SKM-1 (cell line): Measurements from ENCODE around the gene THOC5.

Experiments used
- DNase-seq: peaks from one replicate; lab custom pipeline; 2025; ENCODE audit not compliant: unreplicated experiment; lab: John Stamatoyannopoulos, UW

The THOC5 gene

GRCh38 chr22:29511126-29511862 lies 42.3 kb downstream of the THOC5 start:
- no peak for DNase-seq

- no peak for DNase-seq
These were observed 43.0 kb downstream of the THOC5 start for GRCh38 chr22:29510542-29510941.

- no peak for DNase-seq
These were observed 43.7 kb downstream of the THOC5 start for GRCh38 chr22:29509815-29510214.

- DNase-seq = no peak
These were observed 44.3 kb downstream of the THOC5 start for GRCh38 chr22:29509298-29509697.

- DNase-seq = peak; percentile 6
These were observed 49.7 kb downstream of the THOC5 start for GRCh38 chr22:29503811-29504372.

DNA sequence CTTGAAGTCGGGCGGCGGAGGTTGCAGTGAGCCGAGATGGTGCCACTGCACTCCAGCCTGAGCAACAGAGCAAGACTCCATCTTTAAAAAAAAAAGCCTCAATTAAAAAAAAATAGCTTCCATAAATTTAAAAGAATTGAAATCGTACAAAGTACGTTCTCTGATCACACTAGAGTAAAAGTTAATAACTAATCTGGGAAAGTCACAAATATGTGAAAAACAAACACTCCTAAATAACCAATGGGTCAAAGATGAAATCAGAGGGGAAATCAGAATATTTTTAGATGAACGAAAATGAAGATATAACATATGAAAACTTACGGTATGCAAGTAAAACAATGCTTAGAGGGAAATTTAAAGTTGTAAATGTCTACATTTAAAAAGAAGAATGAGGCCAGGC lies 53.7 kb downstream of the THOC5 start:
- DNase-seq = no peak

GRCh38 chr22:29493636-29494035 lies 59.9 kb downstream of the THOC5 start:
- no peak for DNase-seq

DNA sequence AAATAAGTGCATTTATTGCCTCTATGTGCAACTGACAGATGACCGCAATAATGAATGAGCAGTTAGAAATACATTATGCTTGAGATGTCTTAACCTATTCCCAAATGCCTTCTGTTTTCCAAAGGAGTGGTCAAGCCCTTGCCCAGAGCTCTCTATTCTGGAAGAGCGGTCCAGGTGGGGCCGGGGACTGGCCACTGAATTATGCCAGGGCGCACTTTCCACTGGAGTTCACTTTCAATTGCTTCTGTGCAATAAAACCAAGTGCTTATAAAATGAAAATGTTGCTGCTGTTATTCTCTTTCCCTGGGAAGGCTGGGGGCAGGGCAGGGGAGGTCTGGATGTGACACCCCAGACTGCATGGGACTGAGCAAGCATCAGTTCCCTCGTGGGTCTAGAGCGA lies 62.5 kb downstream of the THOC5 start:
- DNase-seq = no peak

DNA sequence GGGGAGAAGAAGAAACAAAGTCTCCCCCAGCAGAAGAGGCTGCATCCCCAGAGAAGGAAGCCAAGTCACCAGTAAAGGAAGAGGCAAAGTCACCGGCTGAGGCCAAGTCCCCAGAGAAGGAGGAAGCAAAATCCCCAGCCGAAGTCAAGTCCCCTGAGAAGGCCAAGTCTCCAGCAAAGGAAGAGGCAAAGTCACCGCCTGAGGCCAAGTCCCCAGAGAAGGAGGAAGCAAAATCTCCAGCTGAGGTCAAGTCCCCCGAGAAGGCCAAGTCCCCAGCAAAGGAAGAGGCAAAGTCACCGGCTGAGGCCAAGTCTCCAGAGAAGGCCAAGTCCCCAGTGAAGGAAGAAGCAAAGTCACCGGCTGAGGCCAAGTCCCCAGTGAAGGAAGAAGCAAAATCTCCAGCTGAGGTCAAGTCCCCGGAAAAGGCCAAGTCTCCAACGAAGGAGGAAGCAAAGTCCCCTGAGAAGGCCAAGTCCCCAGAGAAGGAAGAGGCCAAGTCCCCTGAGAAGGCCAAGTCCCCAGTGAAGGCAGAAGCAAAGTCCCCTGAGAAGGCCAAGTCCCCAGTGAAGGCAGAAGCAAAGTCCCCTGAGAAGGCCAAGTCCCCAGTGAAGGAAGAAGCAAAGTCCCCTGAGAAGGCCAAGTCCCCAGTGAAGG lies 64.3 kb downstream of the THOC5 start:
- DNase-seq = peak; percentile 76

GRCh38 chr22:29487426-29487986 lies 66.1 kb downstream of the THOC5 start:
- DNase-seq = no peak

- DNase-seq = no peak
These were observed 68.1 kb downstream of the THOC5 start for GRCh38 chr22:29485448-29485847.

DNA sequence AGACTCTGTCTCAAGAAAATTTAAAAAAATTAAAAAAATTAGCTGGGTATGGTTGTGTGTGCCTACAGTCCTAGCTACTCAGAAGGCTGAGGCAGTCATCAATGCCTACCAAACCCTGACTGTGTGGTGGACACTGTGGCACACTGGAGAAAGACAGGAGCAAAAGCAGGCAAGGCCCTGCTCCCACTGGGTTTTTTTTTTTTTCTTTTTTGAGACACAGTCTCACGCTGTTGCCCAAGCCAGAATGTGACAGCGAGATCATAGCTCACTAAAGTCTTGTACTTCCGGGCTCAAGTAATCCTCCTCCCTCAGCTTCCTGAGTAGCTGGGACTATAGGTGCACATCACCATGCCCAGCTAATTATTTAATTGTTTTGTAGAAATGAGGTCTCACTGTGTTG lies 68.9 kb downstream of the THOC5 start:
- no peak for DNase-seq

- no peak for DNase-seq
These were observed 70.3 kb downstream of the THOC5 start for GRCh38 chr22:29483254-29483653.

GRCh38 chr22:29482726-29483125 lies 70.8 kb downstream of the THOC5 start:
- DNase-seq = no peak

- DNase-seq = no peak
These were observed 71.3 kb downstream of the THOC5 start for GRCh38 chr22:29482253-29482652.

GRCh38 chr22:29481265-29482000 lies 72.1 kb downstream of the THOC5 start:
- DNase-seq = no peak

- no peak for DNase-seq
These were observed 72.9 kb downstream of the THOC5 start for GRCh38 chr22:29480512-29481264.

DNA sequence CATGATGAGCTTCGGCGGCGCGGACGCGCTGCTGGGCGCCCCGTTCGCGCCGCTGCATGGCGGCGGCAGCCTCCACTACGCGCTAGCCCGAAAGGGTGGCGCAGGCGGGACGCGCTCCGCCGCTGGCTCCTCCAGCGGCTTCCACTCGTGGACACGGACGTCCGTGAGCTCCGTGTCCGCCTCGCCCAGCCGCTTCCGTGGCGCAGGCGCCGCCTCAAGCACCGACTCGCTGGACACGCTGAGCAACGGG lies 73.4 kb downstream of the THOC5 start:
- no peak for DNase-seq

DNA sequence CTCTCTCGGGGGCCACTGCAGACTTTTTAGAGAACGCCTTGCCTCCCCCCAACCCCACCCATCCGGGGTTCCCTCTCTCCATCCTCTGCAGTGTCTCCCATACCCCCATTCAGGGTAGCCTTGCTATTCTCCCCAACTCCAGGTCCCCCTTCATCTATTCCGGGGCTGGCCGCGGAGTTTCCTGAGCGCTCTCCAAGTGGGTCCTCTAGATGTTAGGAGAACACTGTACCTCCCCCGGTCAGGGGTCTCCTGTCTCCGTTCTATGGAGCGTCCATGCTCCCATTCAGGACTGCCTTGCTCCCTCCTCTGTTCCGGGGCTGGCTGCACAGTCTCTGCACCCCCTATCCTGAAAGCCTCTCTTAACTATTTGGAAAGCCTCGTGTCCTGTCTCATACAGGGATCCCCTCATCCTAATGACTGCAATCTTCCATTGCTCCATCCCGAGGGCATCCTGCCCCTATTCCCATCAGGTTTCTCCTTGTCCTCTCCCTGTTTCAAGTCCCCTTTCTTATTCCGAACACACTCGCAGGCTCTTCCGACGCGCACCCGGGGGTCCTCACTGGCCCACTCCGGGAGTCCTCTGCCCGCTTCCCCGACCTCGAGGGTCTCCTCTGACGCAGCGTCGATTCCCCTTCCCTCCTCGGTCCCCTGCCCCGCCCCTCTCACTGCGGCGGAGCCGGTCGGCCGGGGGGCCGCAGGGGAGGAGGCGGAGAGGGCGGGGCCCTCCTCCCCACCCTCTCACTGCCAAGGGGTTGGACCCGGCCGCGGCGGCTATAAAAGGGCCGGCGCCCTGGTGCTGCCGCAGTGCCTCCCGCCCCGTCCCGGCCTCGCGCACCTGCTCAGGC lies 73.9 kb downstream of the THOC5 start, which contains the start of gene NEFH:
Gene NEFH, plus strand, starts transcription at position 802 of the 845 bp plus-strand sequence. CDS start 45 bp downstream, outside the sequence.
- DNase-seq = no peak
